SK-N-SH (cell line): ENCODE measurements around the gene BMP7. TPM values are rescaled to one million over a fixed set of nuclear protein-coding genes. Genes with fewer than 3 reads are reported as not detected.

Experiments used
- CTCF ChIA-PET: fragments of 300-600, 350-600 bp; formaldehyde crosslinking; extraction: SDS; loops from one replicate; lab custom pipeline; 2021; lab: Yijun Ruan, JAX
- POLR2A ChIA-PET: fragments of 350-600 bp; sonication (Branson Sonifier 250); formaldehyde crosslinking; extraction: SDS; loops from one replicate; lab custom pipeline; 2020; ENCODE audit warnings: antibody characterized with exemption, inconsistent platforms; lab: Yijun Ruan, JAX
- DNase-seq: peaks from one replicate; pipeline ENCODE4 v3.0.0; 2012
- H2AFZ ChIP-seq: fragments of 200-600 bp; sonication (generic); 2 replicates; pipeline ENCODE4 v1.8.1; 2016; ENCODE audit warnings: antibody characterized with exemption, mild to moderate bottlenecking, low read depth
- H3F3A ChIP-seq: fragments of 200-600 bp; sonication (generic); replicated peaks from 2 replicates; pipeline ENCODE3; 2016; ENCODE audit warnings: antibody characterized with exemption, mild to moderate bottlenecking; ENCODE audit not compliant: insufficient read depth
- H3K27ac ChIP-seq, 2 experiments: fragments of 200-500 bp in 1 of 2; fragments of 200-600 bp in 1 of 2; sonication (Bioruptor generic) in 1 of 2; sonication (generic), shearing (Covaris generic) in 1 of 2; 2 replicates each; pipeline versions ENCODE4 v1.5.1 to v1.6.1; 2014 to 2016; ENCODE audit warnings: low read depth in 2 of 2, inconsistent platforms in 1 of 2, low read length in 1 of 2, mild to moderate bottlenecking in 1 of 2, mixed read lengths in 1 of 2
- H3K27me3 ChIP-seq: fragments of 200-600 bp; sonication (generic), shearing (Covaris generic); 2 replicates; pipeline ENCODE4 v1.6.1; 2016; ENCODE audit warnings: mixed run types; ENCODE audit not compliant: insufficient read depth
- H3K36me3 ChIP-seq, 2 experiments: fragments of 200-500 bp in 1 of 2; fragments of 200-600 bp in 1 of 2; sonication (Bioruptor generic) in 1 of 2; sonication (generic) in 1 of 2; replicated peaks in 1 of 2; 2 replicates each; pipeline versions ENCODE3 to v1.5.1; 2014 to 2016; ENCODE audit warnings: low read length in 1 of 2, mild to moderate bottlenecking in 1 of 2; ENCODE audit not compliant: insufficient read depth in 2 of 2, control insufficient read depth in 1 of 2
- H3K4me1 ChIP-seq, 2 experiments: fragments of 200-500 bp in 1 of 2; fragments of 200-600 bp in 1 of 2; sonication (Bioruptor generic) in 1 of 2; sonication (generic), shearing (Covaris generic) in 1 of 2; 2 replicates each; pipeline versions ENCODE4 v1.5.1 to v1.6.1; 2014 to 2016; ENCODE audit warnings: low read depth in 1 of 2, low read length in 1 of 2, mixed run types in 1 of 2; ENCODE audit not compliant: insufficient read depth in 2 of 2, control insufficient read depth in 1 of 2
- H3K4me2 ChIP-seq: fragments of 200-600 bp; sonication (generic), shearing (Covaris generic); 2 replicates; pipeline ENCODE4 v1.6.1; 2017; ENCODE audit warnings: mixed run types
- H3K4me3 ChIP-seq, 2 experiments: fragments of 200-500 bp in 1 of 2; fragments of 200-600 bp in 1 of 2; sonication (Bioruptor generic) in 1 of 2; sonication (generic), shearing (Covaris generic) in 1 of 2; 2 replicates each; pipeline versions ENCODE4 v1.5.1 to v1.8.1; 2014 to 2016; ENCODE audit warnings: low read depth in 2 of 2, inconsistent platforms in 1 of 2, low read length in 1 of 2, mild to moderate bottlenecking in 1 of 2, mixed read lengths in 1 of 2, moderate library complexity in 1 of 2
- H3K79me2 ChIP-seq: fragments of 200-600 bp; sonication (generic); 2 replicates; pipeline ENCODE4 v1.8.1; 2017; ENCODE audit warnings: mild to moderate bottlenecking; ENCODE audit not compliant: insufficient read depth
- H3K9ac ChIP-seq: fragments of 200-600 bp; sonication (generic); 2 replicates; pipeline ENCODE4 v1.6.1; 2017; ENCODE audit warnings: mixed run types
- H3K9me2 ChIP-seq: fragments of 200-600 bp; sonication (generic); 2 replicates; pipeline ENCODE4 v1.6.1; 2017; ENCODE audit warnings: mixed run types
- H3K9me3 ChIP-seq: fragments of 200-600 bp; sonication (generic); 2 replicates; pipeline ENCODE4 v1.6.1; 2017; ENCODE audit warnings: mixed run types, mild to moderate bottlenecking, moderate library complexity
- H4K20me1 ChIP-seq: fragments of 200-600 bp; sonication (generic); 2 replicates; pipeline ENCODE4 v1.6.1; 2017; ENCODE audit warnings: mild to moderate bottlenecking, mixed run types; ENCODE audit not compliant: insufficient read depth
- CHD2 ChIP-seq: fragments of 150-350 bp; IDR thresholded peaks from 2 replicates; pipeline ENCODE4 v1.6.1; 2018; ENCODE audit warnings: low read length; ENCODE audit not compliant: partially characterized antibody
- ELF1 ChIP-seq: IDR thresholded peaks from 2 replicates; pipeline ENCODE4 v1.4.0; 2012
- EP300 ChIP-seq, 2 experiments: IDR thresholded peaks; 2 replicates each; pipeline versions ENCODE4 v1.4.0 to v1.6.1; 2012; ENCODE audit warnings: borderline replicate concordance in 1 of 2, low read depth in 1 of 2, low read length in 1 of 2
- EZH2phosphoT487 ChIP-seq: fragments of 200-600 bp; sonication (generic); IDR thresholded peaks from 2 replicates; pipeline ENCODE4 v1.6.1; 2017; ENCODE audit warnings: low read depth, mixed run types, mild to moderate bottlenecking, antibody characterized with exemption, moderate library complexity, borderline replicate concordance
- FOXJ3 ChIP-seq: sonication (generic); formaldehyde crosslinking; IDR thresholded peaks from 2 replicates; pipeline ENCODE4 v1.5.1; 2020; ENCODE audit warnings: mild to moderate bottlenecking, missing genetic modification reagents
- FOXM1 ChIP-seq: IDR thresholded peaks from 2 replicates; pipeline ENCODE4 v1.4.0; 2012; ENCODE audit warnings: low read depth, mild to moderate bottlenecking
- GABPA ChIP-seq: IDR thresholded peaks from 2 replicates; pipeline ENCODE4 v1.4.0; 2012; ENCODE audit warnings: low read depth, mild to moderate bottlenecking
- GATA2 ChIP-seq: sonication (generic); formaldehyde crosslinking; IDR thresholded peaks from 2 replicates; pipeline ENCODE4 v1.5.0; 2020; ENCODE audit warnings: mild to moderate bottlenecking, missing genetic modification reagents
- JUND ChIP-seq: IDR thresholded peaks from 2 replicates; pipeline ENCODE4 v1.4.0; 2012
- MXI1 ChIP-seq: IDR thresholded peaks from 2 replicates; pipeline ENCODE4 v1.6.1; 2012; ENCODE audit warnings: mild to moderate bottlenecking, low read depth, low read length, improper control_type of control experiment
- NFIC ChIP-seq: IDR thresholded peaks from 2 replicates; pipeline ENCODE4 v1.4.0; 2012; ENCODE audit warnings: borderline replicate concordance
- POLR2AphosphoS5 ChIP-seq: IDR thresholded peaks from 2 replicates; pipeline ENCODE4 v1.6.1; 2012; ENCODE audit warnings: low read depth, low read length
- RAD21 ChIP-seq: IDR thresholded peaks from 2 replicates; pipeline ENCODE4 v1.6.1; 2012; ENCODE audit warnings: mild to moderate bottlenecking, low read length
- RCOR1 ChIP-seq: fragments of 150-350 bp; IDR thresholded peaks from 2 replicates; pipeline ENCODE4 v1.6.1; 2017; ENCODE audit warnings: antibody characterized with exemption, low read length
- SMC3 ChIP-seq: IDR thresholded peaks from 2 replicates; pipeline ENCODE4 v1.6.1; 2012; ENCODE audit warnings: low read depth, low read length, improper control_type of control experiment
- YY1 ChIP-seq: IDR thresholded peaks from 2 replicates; pipeline ENCODE4 v1.4.0; 2012; ENCODE audit warnings: low read depth, mild to moderate bottlenecking
- ZBTB33 ChIP-seq: IDR thresholded peaks from 2 replicates; pipeline ENCODE4 v1.4.0; 2012; ENCODE audit warnings: low read depth, borderline replicate concordance
- WGBS: methylation state at CpG from one replicate; pipeline ENCODE4 v1.1.6; 2017; ENCODE audit warnings: low lambda C conversion rate; 5-methylcytosine and 5-hydroxymethylcytosine counted together
- polyA plus RNA-seq, 3 experiments: library from polyadenylated mRNA; depleted of rRNA; stranded (reverse); fragments of >200 nt; gene quantifications; 2 replicates each; pipeline ENCODE4 v1.2.3, GENCODE V29; 2012
- TF ChIP-seq, protein P1 (sequence below): fragments of 200-600 bp; sonication (generic); IDR thresholded peaks from 2 replicates; pipeline ENCODE4 v1.6.1; 2017; ENCODE audit warnings: antibody characterized with exemption, mild to moderate bottlenecking, moderate library complexity
- TF ChIP-seq, protein P2 (sequence below): IDR thresholded peaks from 2 replicates; pipeline ENCODE4 v1.4.0; 2012; ENCODE audit warnings: low read depth
- TF ChIP-seq, protein P3 (sequence below): fragments of 150-350 bp; IDR thresholded peaks from 2 replicates; pipeline ENCODE4 v1.6.1; 2016; ENCODE audit warnings: mild to moderate bottlenecking, low read depth, low read length

The BMP7 gene
- polyA plus RNA-seq, 1 of the 3 experiments (the other 2 are of a cell fraction) = not detected

GRCh38 chr20:57161478-57162361 is 104.7 kb downstream of the BMP7 start:
- Histone ChIP-seq H2AFZ (no peak overlapping the region), H3K27ac (no peak overlapping the region), H3K9me3 (no peaks in the 10 kb centered on the region), H4K20me1 (no peaks in the 10 kb centered on the region), H3K79me2 (no peaks in the 10 kb centered on the region), H3K9ac (no peak overlapping the region), H3K4me2 (no peak overlapping the region), H3K36me3 (no peaks in the 10 kb centered on the region), H3K4me1 (no peaks in the 10 kb centered on the region; a peak in 1 of 4 replicates), H3F3A (no peaks in the 10 kb centered on the region), H3K9me2 (no peaks in the 10 kb centered on the region), H3K4me3 (no peak overlapping the region), H3K27me3 (no peaks in the 10 kb centered on the region)
- TF ChIP-seq FOXJ3 (CRISPR knock-in tag) (no peak), POLR2AphosphoS5 (no peak), MXI1 (no peak), GABPA (no peak), ZBTB33 (no peak)
- CTCF ChIA-PET = interaction anchor here (1.0 to 1.5 kb wide), 2 partner anchors 11 to 83 kb away, joined by 3 to 4 read pairs; no protein-coding TSS in a partner anchor
- no peak for DNase-seq
- WGBS = 56% methylated on average over 21 of the region's 25 CpGs
- POLR2A ChIA-PET = no interaction called here

DNA sequence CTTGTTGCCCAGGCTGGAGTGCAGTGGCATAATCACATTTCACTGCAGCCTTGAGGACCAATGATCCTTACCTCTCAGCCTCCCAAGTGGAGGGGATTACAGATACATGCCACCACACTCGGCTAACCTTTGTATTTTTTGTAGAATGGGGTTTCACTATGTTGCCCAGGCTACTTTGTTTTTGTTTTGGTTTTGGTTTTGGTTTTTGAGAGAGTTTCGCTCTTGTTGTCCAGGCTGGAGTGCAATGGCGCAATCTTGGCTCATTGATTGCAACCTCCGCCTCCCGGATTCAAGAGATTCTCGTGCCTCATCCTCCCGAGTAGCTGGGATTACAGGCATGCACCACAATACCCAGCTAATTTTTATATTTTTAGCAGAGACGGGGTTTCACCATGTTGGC is 105.5 kb downstream of the BMP7 start:
- DNase-seq = no peak
- H3K79me2 ChIP-seq = no peaks in the 10 kb centered on the region
- ChIA-PET POLR2A (no interaction called here), CTCF (no interaction called here)
- no peak overlapping the region for H3K9ac ChIP-seq
- H3K9me2 ChIP-seq = no peaks in the 10 kb centered on the region
- 45% methylated on average over 8 of the region's 8 CpGs for WGBS
- no peaks in the 10 kb centered on the region for H3K9me3 ChIP-seq
- no peaks in the 10 kb centered on the region for H3F3A ChIP-seq
- no peaks in the 10 kb centered on the region for H3K27me3 ChIP-seq
- H3K4me3 ChIP-seq = no peak overlapping the region
- no peaks in the 10 kb centered on the region for H3K36me3 ChIP-seq
- no peak overlapping the region for H2AFZ ChIP-seq
- no peaks in the 10 kb centered on the region; a peak in 1 of 4 replicates for H3K4me1 ChIP-seq
- H4K20me1 ChIP-seq = no peaks in the 10 kb centered on the region
- no peak overlapping the region for H3K4me2 ChIP-seq
- H3K27ac ChIP-seq = no peak overlapping the region
- TF ChIP-seq, protein P1, sequence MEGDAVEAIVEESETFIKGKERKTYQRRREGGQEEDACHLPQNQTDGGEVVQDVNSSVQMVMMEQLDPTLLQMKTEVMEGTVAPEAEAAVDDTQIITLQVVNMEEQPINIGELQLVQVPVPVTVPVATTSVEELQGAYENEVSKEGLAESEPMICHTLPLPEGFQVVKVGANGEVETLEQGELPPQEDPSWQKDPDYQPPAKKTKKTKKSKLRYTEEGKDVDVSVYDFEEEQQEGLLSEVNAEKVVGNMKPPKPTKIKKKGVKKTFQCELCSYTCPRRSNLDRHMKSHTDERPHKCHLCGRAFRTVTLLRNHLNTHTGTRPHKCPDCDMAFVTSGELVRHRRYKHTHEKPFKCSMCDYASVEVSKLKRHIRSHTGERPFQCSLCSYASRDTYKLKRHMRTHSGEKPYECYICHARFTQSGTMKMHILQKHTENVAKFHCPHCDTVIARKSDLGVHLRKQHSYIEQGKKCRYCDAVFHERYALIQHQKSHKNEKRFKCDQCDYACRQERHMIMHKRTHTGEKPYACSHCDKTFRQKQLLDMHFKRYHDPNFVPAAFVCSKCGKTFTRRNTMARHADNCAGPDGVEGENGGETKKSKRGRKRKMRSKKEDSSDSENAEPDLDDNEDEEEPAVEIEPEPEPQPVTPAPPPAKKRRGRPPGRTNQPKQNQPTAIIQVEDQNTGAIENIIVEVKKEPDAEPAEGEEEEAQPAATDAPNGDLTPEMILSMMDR = no peak
- TF ChIP-seq SMC3 (no peak), ZBTB33 (no peak), YY1 (no peak), RCOR1 (no peak), FOXM1 (no peak), EP300 (IDR thresholded peaks at IDR 0.05; ENCODE audit: borderline replicate concordance in 1 of 2, low read depth in 1 of 2, low read length in 1 of 2) (no peak), MXI1 (no peak), NFIC (no peak), JUND (no peak), CHD2 (no peak), EZH2phosphoT487 (no peak), RAD21 (no peak), ELF1 (no peak), GATA2 (CRISPR knock-in tag) (no peak), FOXJ3 (CRISPR knock-in tag) (no peak)
- TF ChIP-seq, protein P2, sequence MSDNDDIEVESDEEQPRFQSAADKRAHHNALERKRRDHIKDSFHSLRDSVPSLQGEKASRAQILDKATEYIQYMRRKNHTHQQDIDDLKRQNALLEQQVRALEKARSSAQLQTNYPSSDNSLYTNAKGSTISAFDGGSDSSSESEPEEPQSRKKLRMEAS = no peak
- TF ChIP-seq, protein P3, sequence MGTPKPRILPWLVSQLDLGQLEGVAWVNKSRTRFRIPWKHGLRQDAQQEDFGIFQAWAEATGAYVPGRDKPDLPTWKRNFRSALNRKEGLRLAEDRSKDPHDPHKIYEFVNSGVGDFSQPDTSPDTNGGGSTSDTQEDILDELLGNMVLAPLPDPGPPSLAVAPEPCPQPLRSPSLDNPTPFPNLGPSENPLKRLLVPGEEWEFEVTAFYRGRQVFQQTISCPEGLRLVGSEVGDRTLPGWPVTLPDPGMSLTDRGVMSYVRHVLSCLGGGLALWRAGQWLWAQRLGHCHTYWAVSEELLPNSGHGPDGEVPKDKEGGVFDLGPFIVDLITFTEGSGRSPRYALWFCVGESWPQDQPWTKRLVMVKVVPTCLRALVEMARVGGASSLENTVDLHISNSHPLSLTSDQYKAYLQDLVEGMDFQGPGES = no peak
